HG02884 (cell line): ENCODE data around the gene L3MBTL4.

Experiments used
- ATAC-seq: cut with Tn5 transposase; IDR thresholded peaks from one replicate; pipeline ENCODE4 v1.9.1; 2021; ENCODE audit warnings: mild to moderate bottlenecking, moderate library complexity; ENCODE audit not compliant: unreplicated experiment

Gene L3MBTL4

DNA sequence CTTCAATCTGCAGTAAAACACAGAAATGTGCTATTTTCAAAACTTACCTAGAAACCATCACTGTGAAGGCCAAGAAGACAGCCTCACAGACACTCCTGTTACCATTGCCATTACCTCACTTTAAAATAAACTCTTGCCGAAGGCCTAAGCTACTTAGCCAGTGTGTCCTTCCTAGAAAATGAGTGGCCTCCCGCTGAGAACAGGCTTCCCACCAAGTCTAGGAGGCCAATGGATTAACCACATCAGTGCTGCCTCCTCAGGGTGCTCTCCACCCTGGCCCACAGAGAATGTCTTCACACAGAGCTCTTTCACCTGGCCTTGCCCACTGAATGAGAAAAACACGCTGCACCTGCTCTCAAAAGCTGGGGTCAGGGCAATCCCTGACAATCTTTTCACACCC is 47.5 kb downstream of the L3MBTL4 start:
- ATAC-seq: no peak

DNA sequence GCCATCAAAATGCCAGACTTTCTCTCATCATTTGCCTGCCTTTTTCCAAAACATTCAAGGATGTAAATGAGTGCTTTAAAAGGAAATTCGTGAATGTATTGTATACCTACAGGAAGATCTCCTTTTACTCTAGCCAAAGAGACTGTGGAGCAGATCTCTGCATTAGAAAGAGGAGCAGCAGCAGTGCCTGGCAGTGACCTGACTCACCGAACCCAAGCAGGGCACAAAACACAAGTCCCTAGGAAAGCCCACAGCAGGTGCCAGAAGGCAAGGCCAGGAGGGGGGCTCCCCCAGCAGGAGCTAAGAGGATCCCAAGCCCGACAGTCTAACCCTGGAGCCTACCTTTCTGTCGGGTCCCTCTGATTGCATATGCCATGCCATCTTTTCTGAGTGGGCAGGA is 47.9 kb downstream of the L3MBTL4 start:
- ATAC-seq: no peak

DNA sequence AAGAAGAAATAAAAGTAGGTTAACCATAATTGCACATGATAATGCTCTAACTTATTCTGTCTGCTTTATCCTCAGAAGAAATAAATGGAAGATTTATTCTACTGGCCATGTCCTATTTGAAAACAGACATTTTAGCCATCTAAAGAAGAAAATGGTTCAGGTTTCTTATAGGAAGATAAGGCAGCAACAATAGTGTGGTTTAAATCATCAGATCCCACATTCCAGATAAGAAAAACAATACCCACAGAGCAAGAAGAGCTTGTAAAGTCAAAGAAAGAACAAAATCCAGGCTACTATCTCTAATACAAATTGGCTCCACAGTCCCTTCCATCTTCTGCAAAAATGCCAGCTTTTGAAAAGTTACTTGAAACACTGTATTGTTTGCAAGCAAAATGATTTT is 49.3 kb downstream of the L3MBTL4 start:
- no peak for ATAC-seq

DNA sequence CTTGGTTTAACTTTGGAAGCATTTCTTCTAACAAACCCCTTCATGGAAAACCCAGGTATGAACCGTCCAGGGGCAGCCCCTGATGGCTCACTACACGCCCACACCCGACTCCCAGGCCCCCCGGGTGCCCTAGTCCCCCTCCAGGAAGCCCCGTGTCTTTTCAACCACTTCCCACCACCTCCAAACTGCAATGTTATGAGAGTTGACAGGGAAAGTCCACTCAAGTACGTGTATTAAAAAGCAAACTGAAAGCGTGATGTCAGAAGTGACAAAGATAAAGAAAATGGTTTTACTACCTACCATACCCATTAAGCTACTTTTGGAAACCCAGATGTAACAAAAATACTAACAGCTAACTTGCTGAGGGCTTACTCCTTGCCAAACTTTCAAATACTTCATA is 51.5 kb downstream of the L3MBTL4 start:
- peak; percentile 68 for ATAC-seq

DNA sequence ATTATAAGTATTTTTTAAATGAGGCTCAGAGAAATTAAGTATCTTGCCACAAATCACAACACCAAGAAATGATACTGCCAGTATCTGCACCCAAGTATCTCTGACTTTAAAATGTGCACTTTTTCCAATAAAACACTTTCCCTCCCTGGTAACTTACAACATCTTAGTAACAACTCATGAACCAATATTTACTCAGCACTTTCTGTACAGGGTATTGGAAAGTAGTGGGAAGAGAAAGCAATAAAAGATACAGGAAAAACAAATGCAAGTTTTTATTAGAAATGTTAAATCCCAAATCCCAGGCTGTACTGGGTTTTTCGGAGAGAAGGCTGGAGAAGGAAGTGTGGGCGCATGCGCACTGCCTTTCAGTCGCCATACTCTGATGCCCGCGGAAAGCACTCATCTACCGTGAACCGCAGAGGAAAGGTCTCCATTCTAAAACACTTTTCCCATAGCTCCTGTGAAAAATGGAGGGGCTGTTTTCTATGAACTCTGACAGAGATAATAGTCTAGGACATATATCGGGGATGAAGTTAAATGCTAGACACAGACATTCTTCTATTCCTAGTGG is 52.1 kb downstream of the L3MBTL4 start:
- no peak for ATAC-seq

DNA sequence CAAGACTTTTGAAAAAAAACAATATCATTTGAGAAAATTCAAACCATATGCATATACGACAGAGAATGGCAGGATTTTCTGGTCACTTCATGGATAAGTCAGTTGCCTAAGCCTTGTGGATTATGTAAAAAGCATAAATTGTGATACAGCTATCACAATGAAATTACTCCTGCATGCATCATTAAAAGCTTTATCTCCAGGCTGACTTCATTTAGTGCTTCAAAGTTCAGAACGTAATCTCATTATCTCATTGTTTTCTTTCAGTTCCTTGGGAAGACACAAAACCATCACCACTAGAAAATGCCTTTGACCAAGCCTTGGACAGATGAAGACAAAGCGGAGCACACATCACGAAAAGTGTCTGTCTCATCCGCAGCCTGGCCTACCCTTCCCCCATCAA is 57.0 kb downstream of the L3MBTL4 start:
- no peak for ATAC-seq

DNA sequence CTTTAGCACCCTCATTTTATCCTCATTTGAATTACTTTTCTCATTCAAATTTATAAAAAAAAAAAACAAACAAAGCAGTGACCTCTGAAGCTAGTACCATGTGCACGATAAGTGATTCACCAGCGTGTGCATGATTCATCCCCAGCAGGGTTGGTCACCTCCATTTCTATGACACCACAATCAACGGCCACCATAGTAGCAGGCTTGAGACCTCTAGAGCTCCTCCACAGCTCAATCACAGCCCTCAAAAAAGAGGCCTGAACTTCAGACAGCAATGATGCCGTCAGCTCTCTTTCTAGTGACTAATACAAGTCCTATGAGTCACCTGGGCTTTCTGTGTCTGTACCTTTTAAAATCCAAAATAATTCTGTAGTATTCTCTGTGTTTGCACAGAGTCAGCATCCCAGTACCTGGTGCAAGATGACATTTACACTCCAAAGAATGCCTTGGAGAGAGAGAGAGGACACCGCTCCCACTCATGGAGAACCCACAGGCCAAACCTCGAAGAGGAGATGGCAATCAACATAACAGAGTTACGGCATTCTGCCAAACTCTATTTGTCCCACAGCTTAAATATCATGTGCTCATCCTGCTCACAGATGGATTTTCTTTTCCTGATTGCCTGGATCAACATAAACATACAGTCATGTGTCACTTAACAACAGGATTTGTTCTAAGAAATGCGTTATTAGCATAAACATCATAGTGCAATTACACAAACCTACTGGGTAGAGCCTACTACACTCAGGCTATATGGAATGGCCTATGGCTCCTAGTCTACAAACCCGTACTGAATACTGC is 58.7 kb downstream of the L3MBTL4 start:
- ATAC-seq: peak; percentile 67

DNA sequence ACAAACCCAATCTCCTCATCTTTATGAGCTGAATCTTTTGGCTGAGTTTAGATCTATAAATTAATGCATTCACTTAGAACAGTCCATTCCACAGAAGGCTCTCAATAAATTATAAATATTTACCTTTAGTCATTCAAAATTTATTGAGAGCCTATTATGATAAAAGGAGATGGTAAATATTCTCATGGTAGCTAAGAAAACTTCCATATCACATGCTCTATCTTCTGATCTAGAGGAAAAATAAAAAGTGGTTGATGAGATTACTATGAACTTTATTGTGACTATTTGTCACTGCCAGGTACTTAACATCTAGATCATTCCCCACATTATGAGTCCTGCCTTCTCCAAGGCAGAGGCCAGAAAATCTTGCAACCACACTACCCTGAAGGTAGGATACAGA is 62.4 kb downstream of the L3MBTL4 start:
- ATAC-seq: no peak

DNA sequence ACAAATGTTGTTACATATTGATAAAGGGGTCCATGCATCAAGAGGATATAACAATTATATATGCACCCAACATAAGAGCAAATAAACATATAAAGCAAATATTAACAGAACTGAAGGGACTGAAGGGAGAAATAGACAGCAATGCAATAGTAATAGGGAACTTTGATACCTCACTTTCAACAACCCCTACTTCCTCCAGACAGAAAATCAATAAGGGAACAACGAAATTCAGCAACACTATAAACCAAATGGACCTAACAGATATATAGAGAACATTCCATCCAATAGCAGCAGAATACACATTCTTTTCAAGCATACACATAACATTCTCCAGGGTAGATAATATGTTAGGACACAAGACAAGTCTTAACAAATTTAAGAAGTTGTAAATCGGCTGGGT is 71.7 kb downstream of the L3MBTL4 start:
- no peak for ATAC-seq

DNA sequence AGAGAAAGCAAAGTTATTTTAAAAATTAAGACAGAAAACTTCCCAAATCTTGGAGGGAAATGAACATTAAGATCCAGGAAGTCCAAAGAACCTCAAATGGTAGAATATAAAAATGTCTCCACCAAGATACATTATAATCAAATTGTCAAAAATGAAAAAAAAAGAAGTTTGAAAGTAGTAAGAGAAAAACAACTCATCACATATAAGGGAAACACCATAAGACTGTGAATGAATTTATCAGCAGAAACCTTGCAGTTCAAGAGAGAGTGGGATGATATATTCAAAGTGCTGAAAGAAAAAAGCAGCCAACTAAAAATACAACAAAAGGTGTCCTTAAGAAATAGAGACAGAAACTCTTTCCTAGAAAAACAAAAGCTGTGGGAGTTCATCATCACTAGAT is 73.0 kb downstream of the L3MBTL4 start:
- no peak for ATAC-seq

DNA sequence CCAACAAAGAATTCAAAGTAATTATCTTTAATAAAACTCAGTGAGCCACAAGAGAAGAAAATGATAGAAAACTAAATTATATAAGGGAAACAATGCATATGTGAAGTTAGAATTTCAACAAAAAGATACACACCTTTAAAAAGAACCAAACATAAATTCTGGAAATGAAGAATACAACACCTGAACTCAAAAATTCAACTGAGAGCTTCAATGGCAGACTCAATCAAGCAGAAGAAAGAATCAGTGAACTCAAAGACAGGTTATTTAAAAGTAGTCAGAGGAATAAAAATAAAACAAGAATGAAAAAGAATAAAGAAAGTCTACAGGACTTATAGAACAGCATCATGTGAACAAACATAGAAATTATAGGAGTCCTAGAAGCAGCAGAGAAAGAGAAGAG is 73.4 kb downstream of the L3MBTL4 start:
- no peak for ATAC-seq

DNA sequence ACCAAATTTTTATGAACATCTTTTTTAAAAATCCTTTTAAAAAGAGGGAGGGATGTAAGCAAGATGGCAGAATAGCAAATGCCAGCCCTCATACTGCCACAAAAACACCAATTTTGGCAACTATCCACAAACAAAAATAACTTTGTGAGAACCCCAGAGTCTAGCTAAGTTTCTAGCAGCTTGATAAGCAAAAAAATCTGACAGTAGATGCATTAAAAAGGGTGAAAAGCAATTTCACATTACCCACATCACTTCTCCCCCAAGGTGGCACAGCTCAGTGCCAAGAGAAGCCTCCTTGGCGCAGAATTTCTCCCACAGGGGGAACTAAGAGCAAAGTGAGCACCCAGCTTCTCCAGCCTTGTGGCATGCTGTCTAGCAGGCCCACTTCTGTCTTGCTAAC is 74.6 kb downstream of the L3MBTL4 start:
- no peak for ATAC-seq

DNA sequence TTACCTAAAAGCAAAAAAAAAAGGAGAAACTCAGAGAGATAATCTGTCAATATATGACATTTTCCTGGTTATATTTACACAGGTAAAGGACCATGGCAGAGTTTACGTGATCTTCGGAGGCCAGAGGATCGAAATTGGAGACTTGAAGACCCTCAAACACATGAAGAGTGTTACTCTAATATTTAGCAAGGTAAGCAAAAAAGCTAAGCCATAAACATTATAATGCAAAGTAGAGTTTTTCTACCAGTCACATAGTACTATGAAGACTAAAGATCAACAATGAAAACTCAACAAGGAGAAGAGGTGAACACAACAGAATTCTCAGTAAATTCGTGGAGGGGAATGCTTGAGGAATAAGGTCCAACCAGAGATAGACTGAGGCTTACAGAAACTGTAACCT is 78.5 kb downstream of the L3MBTL4 start:
- no peak for ATAC-seq

DNA sequence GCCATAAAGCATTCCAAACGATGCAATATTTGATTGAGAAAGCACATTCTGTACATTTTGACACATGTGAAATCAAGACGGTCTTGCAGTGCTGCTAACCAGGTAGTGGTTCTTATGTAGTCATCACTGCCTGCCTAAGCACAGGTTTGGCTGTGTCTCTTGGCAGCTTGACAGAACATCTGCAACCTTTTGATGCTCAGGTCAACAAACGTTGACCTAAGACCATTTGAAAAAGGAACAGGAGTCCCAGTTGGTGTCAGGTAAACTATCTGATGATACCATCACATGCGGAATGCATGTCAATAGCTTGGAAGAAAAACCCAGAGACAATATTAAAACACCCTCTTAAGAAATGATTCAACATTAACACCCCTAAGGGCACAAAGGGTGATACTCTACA is 80.7 kb downstream of the L3MBTL4 start:
- no peak for ATAC-seq

DNA sequence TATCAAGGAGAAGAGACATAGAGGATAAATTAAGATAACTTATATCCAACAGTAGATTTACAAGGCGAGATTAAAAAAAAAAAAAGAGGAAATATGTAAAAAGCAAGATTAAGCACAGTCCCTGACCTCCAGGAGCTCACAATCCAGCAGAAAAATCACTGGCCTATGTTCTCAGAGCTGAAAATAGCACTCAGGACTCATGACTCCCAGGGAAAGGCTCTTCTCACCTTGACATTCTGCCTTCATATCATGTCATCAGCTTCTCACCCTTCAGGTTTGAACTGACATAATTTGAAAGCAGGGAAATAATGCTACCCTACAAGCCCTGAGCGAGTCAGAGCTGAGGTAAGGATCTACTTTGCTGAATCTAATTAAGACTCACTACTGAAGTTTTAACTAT is 82.8 kb downstream of the L3MBTL4 start:
- ATAC-seq: no peak

DNA sequence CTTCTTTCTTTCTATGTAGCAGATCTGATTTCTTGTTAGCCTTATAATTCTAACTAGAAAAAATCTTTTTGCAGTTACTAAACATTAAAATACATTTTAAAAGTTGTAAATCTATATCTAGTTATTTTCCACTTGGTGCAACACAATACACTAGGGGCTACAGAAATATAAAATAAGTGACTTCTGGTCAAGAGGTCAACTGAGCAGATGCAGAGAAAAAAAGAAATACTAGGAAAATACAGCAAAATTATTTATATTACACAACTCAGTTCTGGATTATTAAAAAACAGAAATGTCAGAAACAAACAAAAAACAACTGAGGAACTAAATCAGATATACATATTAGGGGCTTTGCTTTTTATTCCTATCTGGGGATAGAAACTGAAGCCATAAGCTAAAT is 83.9 kb downstream of the L3MBTL4 start:
- no peak for ATAC-seq

DNA sequence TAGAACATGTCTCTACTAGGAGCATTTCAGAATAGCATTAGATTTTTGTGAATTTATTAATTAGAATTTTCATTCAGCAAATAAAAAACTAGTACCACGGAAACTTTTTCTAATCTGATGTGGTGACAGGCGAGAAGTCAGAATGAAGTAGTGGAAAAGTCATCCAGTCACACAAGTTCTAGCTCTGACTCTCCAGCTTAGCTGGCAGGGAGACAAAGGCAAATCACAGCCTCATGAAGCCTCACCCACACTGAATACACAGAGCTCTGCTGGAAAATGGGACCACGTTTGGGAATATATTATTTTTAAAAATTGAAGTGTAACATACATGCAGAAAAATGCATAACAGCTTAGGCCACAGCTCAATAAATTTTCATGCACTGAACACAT is 86.1 kb downstream of the L3MBTL4 start:
- ATAC-seq: no peak

DNA sequence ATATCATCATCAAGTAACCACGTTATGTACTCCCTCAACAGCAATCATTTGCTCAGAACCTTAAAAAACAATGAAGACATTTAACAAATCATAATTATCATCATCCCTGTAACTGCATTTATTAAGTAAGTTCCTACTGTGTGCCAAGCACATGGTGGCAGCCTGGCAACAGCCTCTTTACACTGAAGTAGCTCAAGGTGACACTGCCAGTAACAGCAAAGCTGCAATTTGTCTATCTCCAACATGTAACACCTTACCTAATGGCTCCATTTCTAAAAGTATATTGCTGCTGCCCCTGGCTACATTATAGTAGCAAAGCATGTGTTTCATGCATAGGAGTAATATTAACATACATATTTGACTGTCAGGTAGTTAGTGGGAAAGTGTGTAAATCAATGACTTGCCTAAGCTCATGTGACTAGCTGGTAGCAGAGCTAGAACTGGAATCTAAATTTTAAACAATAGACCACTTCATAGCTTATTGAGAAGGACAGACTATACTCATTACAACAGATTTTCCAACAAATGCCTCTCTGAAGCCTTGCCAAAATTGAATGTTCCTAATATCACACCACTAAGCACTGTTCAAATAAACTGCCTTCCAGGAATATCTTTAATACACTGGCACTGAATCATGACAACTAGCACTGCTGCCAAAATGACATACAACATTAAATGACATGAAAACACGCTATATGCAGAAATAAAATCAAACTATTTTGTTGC is 86.7 kb downstream of the L3MBTL4 start:
- no peak for ATAC-seq

DNA sequence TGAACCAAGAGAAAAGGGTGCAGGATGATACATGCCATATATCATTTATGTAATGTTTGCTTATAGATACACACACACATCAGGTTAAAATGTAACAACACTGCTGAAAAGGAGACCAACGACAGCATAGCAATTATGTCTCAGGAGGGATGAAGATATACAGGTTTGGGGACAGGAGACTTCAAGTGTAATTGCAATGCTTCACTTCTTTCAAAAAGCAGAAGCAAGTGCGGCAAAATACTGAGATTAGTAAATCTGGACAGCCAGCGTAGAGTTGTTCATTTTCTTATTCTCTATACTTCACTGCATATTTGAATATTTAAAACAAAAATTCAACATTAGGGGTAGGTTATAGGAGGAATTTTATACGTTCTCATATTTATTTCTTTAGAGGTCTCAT is 87.2 kb downstream of the L3MBTL4 start:
- ATAC-seq: no peak

DNA sequence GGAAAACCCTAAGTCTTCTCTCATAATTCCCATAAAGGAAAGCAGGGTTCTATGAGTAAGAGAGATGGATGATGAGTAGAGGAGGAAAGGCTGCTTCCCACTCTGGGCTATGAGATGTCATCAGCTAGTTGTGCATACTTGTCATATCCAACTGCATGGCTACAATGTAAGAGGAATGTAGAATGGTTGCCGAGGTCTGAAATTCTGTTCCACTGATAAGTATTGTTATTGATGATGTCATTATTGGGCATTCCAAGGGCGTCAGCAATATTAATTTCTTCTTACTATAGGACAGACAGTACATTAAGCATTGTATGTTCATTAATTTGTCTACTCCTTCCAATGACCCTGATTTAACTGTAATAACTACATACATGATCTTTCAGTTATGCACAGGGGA is 88.1 kb downstream of the L3MBTL4 start:
- no peak for ATAC-seq

DNA sequence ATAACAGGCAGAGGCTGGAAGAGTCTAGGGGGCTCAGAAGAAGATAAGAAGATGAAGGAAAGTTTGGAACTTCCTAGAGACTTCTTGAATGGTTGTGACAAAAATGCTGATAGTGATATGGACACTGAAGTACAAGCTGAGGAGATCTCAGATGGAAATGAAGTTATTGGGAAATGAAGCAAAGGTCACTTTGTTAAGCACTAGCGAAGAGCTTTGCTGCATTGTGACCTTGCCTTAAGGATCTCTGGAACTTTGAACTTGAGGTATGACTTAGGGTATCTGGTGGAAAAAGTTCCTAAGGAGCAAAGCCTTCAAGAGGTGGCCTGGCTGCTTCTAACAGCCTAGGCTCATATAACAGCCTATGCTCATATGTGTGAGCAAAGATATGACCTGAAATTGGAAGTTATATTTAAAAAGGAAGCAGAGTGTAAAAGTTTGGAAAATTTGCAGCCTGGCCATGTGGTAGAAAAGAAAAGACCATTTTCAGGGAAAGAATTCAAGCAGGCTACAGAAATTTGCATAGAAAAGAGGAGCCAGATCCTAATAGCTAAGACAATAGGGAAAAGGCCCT is 91.3 kb downstream of the L3MBTL4 start:
- ATAC-seq: no peak
